DMS153 (cell line): ENCODE measurements around the gene PRSS3.
"Not testable (repeated sequence)": the region's sequence is repeated elsewhere in the genome, so short reads cannot be mapped to it uniquely, and the experiment has no call there.

Experiments used
- DNase-seq: peaks from one replicate; lab custom pipeline; 2025; lab: John Stamatoyannopoulos, UW

The PRSS3 gene

DNA sequence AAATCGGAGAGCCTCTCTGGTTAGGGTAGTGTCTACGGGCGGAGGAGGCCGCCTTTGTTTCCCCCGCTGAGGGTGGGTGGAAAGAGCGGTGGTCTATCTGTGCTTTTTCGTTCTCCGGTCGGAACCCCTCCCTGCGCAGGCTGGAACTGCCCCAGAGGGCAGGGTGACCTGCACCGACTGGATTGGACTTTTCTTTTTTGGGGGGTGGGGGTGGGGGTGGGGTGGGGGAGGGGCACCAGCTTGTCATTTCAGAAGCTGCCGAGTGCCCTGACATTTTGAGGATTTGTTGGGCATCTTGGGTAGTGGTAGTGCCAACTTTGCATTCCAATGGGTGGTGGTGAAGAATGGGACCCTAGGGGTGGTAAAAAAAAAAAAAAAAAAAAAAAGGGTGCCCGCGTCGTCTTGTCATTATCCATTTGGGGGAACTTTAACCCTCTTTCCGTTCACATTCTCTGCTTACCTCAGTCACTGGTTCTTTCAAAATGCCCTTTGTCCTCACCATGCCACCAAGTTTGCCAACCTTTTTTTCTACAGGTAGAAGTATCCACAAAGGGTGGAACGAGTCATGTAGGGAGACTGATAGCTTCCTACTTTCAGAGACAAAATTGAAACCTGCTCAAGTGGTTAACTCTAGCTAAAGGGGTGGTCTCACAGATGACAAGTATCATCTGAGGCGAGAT is 22.9 kb downstream of the PRSS3 start:
- DNase-seq: no peak

DNA sequence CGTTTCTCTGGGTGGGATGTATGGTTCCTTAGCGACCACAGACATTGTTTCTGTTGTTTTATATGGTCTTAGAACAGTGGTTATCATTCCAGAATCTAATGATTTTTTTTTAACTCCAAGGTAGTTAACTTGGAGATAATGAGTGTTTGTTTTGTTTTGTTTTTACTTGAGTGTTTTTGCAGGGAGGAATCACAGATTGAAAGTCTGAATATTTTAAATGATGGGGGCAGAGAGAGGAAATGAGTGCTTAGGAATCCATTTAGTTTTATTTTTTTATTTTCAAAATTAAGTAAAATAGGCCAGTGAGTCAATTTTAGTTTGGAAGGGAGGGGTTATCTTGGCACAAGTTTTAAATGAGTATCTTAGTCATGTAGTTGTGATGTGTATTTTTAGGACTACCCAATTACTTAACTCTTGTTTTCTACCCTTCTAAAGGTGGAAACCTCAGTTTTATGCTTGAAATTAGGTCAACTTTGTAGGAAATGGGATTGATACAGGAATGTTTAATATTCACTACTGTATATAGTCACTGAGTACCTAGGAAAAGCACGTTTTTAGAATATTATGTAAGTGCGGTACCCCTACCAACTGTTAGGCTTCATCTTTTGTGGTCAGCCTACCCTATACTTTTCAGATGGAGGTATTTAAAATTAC is 23.6 kb downstream of the PRSS3 start:
- DNase-seq: no peak

DNA sequence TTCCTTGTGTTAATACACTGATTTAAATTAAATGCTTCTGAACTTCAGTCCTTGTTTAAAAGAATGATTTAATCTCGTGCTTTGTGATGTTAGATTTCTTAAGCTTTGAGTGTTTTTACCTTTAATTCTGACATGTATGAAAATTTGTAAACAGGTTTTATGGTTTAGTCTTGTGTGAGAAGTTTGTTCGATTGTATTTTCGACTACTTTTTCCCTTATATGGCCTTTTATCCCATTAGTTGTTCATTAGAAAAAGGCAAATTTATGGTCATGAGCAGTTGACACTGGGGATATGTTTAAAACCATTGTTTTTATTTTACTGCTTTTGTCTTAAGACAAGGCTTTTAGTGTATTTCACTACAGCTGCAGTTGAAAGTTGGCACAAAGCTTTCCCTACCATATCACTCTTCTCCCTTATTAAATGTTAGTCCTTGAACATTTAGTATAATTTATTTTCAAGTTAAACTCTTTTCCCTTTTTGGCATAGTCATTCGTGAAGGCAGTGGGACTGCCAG is 24.9 kb downstream of the PRSS3 start:
- DNase-seq: no peak

DNA sequence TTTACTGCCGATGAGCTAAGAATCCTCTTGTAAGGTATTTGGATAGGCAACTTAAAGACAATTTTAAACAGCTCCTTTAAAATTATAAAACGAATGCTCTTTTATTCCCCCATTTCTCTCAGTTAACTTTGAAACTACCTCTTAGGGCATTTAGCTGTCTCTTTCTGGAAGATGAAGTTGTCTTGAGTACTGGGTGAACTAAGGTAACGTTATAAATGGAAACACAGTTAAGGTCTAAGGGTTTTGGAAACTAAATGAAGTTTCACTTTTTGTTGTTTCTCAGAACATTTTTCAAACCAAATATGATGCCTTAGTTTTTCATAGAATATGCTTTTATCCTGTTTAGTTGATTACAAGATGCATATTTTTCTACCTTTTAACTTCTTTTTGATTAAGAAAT is 28.4 kb downstream of the PRSS3 start:
- DNase-seq: no peak

DNA sequence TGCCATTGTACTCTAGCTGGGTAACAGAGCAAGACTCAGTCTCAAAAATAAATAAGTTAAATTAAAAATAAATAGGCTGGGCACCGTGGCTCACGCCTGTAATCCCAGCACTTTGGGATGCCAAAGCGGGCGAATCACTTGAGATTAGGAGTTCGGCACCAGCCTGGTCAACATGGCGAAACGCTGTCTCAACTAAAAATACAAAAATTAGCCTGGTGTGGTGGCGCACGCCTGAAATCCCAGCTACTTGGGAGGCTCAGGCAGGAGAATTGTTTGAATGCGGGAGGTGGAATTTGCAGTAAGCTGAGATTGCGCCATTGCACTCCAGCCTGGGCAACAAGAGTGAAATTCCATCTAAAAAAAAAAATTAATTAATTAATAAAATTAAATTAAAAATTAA is 31.9 kb downstream of the PRSS3 start:
- not testable (repeated sequence) for DNase-seq

DNA sequence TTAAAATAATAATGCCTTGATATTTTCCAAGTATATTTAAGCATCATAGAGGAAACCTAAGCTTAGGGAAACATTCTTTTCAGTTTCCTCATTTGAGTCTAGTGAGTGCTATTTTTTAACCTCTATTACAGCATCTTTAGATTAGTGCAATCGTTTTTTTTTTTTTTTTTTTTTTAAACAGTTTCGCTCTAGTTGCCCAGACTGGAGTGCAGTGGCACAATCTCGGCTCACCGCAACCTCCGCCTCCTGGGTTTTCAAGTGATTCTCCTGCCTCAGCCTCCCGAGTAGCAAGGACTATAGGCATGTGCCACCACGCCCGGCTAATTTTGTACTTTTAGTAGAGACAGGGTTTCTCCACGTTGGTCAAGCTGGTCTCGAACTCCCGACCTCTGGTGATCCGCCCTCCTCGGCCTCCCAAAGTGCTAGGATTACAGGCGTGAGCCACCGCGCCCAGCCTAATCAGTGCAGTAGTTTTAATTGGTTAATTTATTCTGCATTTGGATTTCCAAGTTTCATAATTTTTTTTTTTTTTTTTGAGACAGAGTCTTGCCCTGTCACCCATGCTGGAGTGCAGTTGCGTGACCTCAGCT is 34.4 kb downstream of the PRSS3 start:
- DNase-seq: not testable (repeated sequence)

DNA sequence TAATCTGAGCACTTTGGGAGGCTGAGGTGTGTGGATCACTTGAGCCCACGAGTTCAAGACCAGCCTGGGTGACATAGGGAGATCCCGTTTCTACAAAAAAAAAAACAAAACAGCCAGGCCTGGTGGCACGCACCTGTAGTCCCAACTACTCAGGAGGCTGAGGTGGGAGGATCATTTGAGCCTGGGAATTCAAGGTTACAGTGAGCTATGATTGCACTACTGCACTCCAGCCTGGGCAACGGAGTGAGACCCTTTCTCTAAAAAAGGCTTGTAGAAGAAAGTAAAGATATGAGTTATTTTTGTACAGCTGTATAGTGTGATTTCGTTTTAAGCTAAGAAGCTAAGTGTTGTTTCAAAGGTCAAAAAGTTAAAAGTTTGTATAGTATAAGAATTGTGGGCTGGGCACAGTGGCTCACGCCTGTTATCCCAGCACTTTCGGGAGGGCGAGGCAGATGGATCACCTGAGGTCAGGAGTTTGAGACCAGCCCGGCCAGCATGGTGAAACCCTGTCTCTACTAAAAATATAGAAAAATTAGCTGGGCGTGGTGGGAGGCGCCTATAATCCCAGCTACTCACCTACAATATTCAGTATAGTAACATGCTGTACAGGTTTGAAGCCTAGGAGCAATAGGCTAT is 40.4 kb downstream of the PRSS3 start:
- no peak for DNase-seq

DNA sequence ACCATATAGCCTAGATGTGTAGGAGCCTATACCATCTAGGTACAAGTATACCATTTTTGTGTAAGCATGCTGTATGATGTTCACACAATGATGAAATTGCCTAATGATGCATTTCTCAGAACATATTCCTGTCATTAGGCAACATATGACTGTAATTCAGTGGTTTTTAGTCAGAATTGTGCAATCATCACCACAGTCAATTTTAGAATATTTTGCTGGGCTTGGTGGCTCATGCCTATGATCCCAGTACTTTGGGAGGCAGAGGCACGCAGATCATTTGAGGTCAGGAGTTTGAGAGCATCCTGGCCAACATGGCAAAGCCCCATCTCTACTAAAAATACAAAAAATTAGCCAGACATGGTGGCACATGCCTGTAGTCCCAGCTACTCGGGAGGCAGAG is 40.9 kb downstream of the PRSS3 start:
- not testable (repeated sequence) for DNase-seq

DNA sequence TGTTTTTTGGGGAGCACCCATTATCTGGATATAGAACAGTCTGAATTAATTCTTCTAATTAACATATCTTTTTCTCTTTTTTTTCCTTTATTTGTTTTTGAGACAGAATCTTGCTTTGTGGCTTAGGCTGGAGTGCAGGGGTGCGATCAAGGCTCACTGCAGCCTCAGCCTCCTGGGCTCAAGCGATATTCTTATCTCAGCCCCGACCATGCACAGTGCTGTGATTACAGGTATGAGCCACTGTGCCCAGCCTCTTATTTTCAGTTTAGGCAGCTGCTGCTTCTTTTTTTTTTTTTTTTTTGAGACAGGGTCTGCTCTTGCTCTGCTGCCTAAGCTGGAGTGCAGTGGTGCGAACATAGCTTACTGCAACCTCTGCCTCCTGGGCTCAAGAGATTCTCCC is 41.8 kb downstream of the PRSS3 start:
- DNase-seq: no peak

DNA sequence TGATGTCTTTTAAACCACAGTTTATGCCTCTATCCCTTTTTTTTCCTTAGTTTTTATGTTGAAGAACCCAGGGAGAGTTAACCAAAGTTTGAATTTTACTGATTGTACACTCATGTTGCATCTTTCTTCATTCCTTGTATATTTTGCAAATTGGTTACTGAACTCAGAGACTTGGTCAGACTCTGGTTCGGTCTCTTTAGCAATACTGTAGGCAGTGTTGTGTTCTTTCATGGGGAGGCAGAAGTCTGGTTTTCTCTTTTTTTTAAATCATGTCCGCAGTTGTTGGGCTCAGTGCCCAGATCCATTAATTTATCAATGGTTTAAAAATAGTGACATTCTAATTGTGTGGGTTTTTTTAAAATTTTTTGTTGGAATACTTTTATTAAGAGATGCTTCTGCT is 45.0 kb downstream of the PRSS3 start:
- no peak for DNase-seq

DNA sequence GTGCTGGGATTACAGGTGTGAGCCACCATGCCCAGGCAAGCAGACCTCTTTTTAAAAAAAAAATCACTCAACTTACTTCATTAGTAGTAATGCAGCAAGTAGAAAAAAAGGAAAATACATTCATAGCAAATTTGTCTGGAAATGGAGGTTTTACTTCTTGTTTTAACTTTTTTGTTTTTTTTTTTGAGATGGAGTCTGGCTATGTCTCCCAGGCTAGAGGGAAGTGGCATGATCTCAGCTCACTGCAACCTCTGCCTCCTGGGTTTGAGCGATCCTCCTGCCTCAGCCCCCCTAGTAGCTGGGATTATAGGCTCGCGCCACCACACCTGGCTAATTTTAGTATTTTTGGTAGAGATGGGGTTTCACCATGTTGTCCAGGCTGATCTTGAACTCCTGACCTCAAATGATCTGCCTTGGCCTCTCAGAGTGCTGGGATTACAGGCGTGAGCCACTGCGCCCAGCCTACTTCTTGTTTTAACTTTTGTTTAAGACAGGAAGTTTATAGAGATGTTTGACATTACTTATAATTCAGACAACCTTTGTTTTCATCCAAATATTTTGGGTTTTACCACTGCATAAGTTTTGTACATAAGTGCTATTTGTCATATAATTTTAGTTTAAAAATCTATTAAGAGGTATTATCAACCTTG is 48.1 kb downstream of the PRSS3 start:
- no peak for DNase-seq

DNA sequence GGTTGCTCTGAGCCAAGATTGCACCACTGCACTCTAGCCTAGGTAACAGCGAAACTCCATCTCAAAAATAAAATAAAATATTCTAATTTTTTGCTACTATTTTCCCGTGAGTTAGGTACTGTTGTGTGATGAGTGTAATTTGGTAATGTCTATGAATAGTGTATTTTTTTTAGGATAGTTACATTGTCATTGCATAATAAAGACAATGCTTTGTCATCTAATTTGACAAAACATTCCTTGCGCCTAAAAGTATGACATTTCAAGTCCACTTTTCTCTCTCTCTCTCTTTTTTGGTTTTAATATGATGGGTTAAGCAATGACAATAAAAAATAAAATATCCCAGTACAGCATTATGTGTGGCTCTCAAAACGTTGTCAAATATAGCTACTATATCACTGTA is 50.9 kb downstream of the PRSS3 start:
- DNase-seq: no peak

DNA sequence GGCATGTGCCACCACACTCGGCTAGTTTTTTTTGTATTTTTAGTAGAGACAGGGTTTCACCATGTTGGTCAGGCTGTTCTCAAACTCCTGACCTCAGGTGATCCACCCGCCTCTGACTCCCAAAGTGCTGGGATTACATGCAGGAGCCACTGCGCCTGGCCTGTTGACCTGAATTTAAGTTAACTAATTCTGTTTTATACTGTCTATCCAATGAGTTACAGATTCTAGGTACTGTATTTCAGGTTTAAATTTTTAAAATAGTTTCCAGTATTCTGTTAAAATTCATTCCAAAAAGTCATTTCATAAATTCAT is 52.5 kb downstream of the PRSS3 start:
- DNase-seq: not testable (repeated sequence)
